ENCODE measurements around the gene MAU2. TPM values are rescaled to one million over a fixed set of nuclear protein-coding genes. Genes with fewer than 3 reads are reported as not detected.
"Not testable (repeated sequence)": the region's sequence is repeated elsewhere in the genome, so short reads cannot be mapped to it uniquely, and the experiment has no call there.

Gene MAU2
- total RNA-seq, 1 donor from 2014 or later, result 31.8 TPM

DNA sequence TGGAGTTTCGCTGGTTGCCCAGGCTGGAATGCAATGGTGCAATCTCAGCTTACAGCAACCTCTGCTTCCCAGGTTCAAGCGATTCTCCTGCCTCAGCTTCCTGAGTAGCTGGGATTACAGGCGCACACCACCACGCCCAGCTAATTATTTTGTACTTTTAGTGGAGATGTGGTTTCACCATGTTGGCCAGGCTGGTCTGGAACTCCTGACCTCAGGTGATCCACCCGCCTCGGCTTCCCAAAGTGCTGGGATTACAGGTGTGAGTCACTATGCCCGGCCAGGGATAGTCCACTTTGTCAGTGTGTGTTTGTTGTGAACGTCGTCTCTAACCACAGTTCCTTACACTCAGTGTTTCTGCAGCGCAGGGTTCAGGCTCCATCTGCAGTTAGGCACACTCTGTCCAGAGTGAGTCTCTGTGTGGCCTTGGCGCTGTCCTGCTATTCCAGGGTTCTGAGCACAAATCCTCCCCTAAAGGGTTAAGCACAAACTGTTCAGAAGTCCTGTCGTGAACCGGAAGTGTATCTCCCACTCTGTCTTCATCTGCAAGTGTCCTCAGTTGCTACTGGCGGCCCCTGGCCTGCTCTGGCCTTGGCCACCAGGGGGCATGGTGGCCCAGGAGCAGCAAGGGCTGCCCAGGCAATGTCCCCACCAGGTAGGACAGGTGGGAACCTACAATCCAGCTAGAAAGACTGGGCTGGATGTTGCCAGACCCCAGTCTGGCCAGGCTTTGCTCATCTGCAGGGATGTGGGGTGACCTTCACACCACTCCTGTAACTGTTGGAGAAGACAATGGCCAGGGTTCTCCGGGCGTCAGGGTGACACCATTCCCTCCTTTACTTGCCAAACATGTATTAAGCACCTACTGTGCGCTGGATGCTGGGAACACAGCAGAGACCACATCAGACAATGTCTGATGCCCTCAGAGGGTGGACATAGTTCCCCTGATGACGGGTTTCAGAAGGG lies 46.1 kb downstream of the MAU2 start:
- intact Hi-C loops (cut with DNase I), result loop anchor here (1.0 to 2.0 kb wide), 2 partner anchors 40 to 124 kb away; no protein-coding TSS in a partner anchor
- ATAC-seq (peak; percentile 78), DNase-seq (ENCODE audit: missing footprints) (peak; percentile 84)

DNA sequence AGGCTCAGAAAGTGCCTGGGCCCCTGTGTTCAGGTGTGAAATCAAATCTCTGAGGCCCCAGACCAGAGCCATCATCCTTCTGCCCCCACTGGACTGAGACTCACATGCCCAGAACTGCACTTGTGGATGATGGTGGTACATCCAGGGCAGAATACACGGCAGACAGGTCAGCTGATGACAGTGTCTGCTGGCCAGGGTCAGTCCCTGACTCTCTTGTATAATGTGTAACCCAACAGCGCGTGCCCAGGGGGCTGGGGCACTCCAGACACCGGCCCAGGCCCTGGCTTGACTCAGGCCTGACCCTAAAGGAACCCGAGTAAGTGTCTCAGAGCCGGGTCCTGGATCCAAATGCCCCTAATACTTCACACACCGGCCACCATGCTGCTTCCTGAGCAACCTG lies 47.5 kb downstream of the MAU2 start:
- intact Hi-C loops (cut with DNase I), result no loop called here
- DNase-seq (ENCODE audit: missing footprints), result peak; percentile 8
- no peak for ATAC-seq

DNA sequence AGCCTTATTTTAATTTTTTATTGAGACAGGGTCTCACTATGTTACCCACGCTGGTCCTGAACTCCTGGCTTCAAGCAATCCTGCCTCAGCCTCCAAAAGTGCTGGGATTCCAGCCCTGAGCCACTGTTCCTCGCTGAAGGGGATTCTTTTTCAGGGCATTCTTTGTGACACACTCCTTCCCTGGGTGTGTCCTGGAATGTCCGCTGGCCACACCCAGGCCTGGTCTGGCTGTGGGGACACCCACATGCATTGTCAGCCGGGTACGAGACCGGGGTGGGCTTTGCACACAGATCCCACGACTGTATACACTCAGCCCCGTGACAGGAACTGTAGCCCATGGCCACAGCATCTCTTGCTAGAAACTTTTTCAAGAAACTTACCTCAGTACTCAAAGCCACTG lies 50.4 kb downstream of the MAU2 start:
- ATAC-seq (no peak), DNase-seq (ENCODE audit: missing footprints) (peak; percentile 32)
- intact Hi-C loops (cut with DNase I), result no loop called here

DNA sequence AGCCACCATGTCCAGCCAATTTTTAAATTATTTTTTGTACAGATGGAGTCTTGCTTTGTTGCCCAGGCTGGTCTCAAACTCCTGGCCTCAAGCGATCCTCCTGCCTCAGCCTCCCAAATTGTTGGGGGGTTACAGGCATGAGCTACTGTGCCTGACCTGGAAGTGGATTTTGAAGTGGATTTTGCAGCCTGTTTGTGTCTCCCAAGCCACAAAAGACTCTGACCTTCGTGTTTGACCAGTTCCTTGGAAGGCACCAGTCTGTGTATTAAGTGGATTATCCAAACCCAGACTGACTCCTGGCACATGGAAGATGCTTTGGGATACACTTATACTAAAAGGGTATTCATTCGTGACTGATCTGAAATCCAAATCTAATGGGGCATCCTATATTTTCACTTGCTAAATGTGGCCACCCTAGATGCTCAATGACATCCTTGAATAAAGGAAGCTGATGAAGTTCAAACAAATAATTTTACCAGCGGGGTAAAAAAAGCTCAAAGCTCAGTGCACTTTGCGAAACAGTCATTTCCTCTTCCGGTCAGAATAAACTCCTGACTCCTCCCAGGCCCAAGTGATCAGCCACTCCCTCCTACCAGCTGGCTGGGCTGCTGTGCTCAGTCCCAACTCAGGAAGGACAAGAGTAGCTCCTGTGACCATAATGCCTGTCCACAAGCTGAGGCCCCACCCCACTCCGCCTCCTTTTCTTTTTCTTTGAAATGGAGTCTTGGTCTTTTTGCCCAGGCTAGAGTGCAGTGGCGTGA lies 52.2 kb downstream of the MAU2 start:
- DNase-seq (ENCODE audit: missing footprints), result peak; percentile 83
- intact Hi-C loops (cut with DNase I), result no loop called here
- ATAC-seq, result peak; percentile 87

DNA sequence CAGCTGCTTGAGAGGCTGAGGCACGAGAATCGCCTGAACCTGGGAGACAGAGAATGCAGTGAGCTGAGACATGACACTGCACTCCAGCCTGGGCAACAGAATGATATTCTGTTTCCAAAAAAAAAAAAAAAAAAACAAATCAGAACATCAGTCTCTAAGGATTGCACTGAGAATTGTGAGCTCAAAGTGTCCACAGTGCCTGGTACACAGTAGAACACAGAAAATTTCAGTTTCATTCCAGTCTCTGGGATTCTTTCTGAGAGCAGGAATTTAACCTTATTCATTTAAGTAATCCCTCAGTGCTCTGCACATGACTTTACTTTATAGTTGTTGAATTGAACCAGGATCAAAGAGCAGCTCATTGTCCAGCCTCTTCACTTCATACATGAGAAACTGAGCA lies 58.9 kb downstream of the MAU2 start:
- no peak for ATAC-seq
- no peak for DNase-seq (ENCODE audit: missing footprints)
- intact Hi-C loops (cut with DNase I), result no loop called here

DNA sequence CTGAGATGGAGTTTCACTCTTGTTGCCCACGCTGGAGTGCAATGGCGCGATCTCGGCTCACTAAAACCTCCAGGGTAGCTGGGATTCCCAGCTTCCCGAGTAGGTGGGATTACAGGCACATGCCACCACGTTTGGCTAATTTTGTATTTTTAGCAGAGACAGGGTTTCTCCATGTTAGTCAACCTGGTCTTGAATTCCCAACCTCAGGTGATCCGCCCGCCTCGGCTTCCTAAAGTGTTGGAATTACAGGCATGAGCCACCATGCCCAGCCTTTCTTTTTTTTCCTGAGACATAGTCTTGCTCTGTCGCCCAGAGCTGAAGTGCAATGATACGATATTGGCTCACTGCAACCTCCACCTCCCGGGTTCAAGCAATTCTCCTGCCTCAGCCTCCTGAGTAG lies 59.7 kb downstream of the MAU2 start:
- ATAC-seq; intact Hi-C loops (cut with DNase I): not testable (repeated sequence)
- peak; percentile 28 for DNase-seq (ENCODE audit: missing footprints)

DNA sequence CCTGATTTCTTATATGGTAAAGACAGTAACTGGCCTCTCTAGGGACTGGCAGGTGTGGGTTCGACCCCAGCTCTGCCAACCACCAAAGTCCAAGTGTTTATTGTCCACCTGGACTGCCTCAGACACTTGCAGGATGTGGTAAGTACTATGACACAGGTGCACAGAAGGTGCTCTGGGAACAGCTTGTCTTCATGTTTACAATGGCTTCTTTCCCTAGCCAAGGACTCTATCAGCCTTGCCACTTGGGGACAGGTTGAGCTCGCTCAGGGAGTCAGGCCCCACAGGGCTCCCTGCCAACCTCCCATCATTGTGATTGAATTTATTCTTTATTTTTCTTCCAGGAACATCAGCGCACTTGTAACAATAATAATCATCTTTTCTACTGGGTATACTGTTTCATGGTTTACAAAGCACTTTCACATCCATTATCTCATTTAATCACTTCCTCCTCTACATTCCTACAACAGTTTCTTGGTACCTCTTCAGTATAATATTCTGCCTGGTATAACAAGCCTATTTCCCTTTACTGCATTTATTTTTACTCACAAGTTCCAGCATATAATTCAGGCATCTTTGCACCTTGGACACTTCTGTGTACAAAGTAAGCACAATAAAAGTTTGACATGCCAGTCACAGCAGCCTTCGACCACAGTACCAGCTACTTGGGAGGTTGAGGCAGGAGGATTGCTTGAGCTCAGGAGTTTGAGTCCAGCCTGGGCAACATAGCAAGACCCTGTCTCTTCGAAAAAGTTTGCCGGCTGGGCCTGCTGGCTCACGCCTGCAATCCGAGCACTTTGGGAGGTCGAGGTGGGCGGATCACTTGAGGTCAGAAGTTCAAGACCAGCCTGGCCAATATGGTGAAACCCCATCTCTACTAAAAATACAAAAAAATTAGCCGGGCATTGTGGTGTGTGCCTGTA lies 60.6 kb downstream of the MAU2 start:
- peak; percentile 5 for DNase-seq (ENCODE audit: missing footprints)
- no peak for ATAC-seq
- intact Hi-C loops (cut with DNase I), result no loop called here

DNA sequence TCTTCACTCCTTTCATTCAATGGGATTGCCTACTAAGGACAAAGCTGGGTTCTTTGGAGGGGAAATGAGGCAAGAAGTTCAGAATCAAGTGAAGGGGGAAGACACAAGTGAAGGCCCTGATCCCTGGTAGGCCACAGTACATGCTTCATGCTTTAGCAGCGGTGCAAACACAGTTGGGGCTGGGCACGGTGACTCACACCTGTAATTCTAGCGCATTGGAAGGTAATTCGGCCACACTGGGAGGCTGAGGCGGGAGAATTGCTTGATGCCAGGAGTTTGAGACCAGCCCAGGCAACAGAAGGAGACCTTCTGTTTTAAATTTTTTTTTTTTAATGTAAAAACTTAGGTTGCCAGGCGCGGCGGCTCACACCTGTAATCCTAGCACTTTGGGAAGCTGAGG lies 61.5 kb downstream of the MAU2 start:
- no peak for ATAC-seq
- intact Hi-C loops (cut with DNase I), result no loop called here
- peak; percentile 25 for DNase-seq (ENCODE audit: missing footprints)

DNA sequence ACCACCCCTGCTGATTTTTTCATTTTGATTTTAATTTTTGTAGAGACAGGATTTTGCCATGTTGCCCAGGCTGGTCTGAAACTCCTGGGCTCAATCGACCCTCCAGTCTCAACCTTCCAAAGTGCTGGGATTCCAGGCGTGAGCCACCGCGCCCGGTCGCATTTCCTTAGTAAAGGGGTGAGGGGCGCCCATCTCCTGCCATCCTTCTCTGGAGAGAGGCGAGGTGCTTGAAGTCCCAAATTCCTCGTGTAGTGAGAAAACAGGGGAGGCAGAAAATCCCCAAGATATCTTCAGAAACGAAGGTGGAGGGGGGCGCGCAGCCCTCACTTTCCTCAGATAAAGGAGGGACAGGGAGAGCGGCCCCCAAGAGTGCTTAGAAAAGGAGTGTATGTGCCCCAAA lies 63.9 kb downstream of the MAU2 start:
- ATAC-seq (no peak), DNase-seq (ENCODE audit: missing footprints) (peak; percentile 11)
- intact Hi-C loops (cut with DNase I), result no loop called here

DNA sequence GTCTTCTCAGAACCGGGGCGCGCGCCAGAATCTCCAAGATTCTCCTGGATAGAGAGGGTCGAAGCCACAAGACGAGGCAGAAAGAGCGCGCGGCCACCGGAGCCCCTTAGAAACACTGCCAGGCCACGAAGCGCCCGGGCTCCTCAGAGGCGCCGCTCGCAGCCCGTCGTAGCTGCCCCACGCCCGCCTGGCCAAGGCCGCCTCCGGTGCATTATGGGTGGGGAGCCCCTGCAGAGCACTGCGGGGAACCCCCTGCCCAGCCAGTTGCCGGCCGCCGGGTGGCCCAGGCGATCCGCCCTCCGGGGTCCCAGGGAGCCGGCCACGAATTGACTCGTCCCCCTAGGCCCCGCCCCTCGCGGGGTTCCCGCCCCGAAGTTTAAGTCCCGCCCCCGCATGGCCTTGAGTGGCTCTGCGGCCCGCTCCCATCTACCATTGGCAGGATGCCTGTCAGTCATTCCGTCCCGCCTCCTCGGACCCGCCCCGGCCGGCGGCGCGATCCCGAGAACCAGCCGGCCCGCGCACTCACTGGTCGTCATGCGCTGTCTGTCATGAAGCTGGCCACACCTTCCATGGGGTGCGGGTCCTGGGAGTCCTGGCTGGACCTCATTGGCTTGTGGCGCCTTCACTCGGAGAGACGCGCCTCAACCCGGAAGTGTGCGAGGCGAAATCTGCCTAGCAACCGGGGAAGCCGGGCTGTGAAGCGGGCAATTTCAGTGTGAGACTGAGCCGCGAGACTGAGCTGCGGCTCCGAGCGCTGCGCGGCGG lies 64.7 kb downstream of the MAU2 start:
- intact Hi-C loops (cut with DNase I), result loop anchor here (1.0 kb wide), 1 partner anchor 20 kb away; the partner anchor contains the start of gene GATAD2A
- peak; percentile 98 for ATAC-seq
- peak; percentile 100 for DNase-seq (ENCODE audit: missing footprints)

DNA sequence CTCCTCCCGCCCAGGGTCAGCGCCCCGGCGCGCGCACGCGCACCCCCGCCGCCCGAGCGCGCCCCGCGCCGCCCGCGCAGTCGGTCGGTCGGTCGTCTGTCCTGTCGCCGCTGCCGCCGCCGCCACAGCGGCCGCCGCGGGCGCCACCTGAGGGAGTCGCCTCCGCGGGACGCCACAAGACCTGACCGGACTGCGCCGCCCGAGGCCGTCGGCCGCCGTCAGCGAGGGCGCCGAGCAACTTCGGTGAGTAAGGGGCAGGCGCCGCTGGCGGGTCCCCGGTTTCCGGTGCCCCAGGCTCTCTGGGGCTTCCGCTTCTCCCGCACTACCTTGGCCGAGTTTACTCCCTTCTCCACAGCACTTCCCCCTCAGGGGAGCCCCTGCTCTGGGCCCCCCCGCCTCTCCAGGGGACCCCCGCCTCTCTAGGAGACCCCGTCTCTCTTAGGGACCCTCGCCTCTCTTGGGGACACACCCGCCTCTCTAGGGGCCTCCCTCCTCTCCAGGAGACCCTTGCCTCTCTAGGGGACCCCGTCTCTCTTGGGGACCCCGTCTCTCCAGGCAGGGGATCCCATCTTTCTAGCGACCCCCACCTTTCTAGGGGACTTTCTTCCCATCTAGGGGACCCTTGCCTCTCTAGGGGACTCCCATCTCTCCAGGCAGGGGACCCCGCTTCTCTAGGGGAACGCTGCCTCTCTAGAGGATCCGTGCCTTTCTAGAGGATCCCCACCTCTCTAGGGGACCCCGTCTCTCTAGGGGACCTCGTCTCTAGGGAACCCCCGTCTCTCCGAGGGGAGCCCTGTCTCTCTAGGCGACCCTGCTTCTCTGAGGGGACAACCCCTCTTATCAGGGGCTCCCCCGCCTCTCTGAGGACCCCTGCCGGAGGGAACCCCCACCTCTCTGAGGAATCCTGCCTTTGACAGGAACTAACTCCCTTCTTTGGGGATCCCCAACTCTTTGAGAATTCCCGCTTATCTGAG lies 65.6 kb downstream of the MAU2 start:
- ATAC-seq, result no peak
- intact Hi-C loops (cut with DNase I), result loop anchor here (1.0 kb wide), 1 partner anchor 19 kb away; the partner anchor contains the start of gene GATAD2A
- peak; percentile 58 for DNase-seq (ENCODE audit: missing footprints)

DNA sequence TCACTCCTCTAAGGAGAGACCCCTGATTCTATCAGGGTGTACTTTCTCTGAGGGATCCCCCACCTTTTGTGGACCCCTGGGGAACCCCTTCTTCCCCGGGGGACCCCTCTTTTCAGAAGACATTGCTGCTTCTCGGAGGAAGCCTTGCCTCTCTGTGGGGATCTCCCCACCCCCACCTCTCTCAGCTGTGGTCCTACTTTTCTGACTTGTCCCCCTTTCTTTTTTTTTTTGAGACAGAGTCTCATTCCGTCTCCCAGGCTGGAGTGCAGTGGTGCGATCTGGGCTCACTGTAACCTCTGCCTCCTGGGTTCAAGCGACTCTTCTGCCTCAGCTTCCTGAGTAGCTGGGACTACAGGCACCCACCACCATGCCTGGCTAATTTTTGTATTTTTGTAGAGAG lies 66.5 kb downstream of the MAU2 start:
- no peak for ATAC-seq
- no peak for DNase-seq (ENCODE audit: missing footprints)
- intact Hi-C loops (cut with DNase I), result no loop called here

DNA sequence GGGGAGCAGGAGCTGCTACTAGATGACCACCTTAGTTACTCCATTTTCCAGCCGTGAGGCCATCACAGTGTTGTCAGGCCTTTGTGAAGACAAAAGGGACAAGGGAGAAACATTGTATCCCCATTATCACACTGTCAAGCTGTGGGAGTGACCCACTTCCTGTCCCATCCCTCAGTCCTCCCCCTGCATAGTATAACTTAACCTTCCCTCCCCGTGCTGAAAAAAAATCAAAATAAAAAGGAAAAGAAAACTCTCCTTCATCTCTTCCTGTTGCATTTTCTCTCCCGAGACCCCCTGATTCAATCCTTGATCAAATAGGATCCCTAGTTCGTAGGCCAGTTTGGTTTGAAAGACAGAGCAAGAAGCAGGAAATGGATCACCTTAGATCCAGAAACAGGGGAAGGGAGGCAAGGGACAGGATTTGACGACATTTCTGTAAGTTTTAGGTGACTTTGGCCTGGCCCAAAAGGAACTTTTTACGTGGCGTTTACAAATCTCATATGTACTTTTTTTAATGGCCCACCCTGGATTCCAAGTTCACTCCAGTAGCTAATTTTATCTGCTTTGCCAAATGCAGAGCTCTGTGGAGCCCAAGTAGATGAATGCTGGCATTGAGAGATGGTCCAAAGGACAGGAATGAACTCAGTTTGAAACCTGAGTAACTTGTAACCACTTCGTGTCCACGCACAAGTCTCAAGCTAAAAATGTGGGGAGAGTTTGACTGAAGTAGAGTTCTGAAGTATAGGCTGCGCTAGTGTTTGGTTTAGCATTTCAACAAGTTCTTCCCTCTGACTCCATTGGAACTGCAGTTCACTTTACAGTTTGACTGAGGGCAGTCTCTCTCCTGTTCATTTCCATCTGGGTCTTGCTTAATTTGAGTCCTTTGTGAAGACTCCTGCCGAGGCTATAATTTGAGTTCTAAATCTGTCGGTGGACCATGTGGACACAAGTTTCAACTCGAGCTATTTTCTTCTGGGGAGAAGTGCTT lies 68.2 kb downstream of the MAU2 start:
- DNase-seq (ENCODE audit: missing footprints) (peak; percentile 2), ATAC-seq (no peak)
- intact Hi-C loops (cut with DNase I), result no loop called here

DNA sequence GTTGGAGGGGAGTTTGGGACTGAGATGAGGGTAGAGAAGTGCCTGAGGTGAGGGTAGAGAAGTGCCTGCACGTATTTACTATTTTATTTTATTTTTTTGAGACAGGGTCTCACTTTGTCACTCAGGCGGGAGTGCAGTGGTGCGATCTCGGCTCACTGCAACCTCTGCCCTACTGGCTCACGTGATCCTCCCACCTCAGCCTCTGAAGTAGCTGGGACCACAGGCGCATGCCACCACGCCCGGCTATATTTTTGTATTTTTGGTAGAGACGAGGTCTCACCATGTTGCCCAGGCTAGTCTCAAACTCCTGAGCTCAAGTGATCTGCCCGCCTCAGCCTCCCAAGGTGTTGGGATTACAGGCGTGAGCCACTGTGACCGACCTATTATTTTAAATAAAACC lies 69.1 kb downstream of the MAU2 start:
- intact Hi-C loops (cut with DNase I); ATAC-seq: not testable (repeated sequence)
- DNase-seq (ENCODE audit: missing footprints), result peak; percentile 64

DNA sequence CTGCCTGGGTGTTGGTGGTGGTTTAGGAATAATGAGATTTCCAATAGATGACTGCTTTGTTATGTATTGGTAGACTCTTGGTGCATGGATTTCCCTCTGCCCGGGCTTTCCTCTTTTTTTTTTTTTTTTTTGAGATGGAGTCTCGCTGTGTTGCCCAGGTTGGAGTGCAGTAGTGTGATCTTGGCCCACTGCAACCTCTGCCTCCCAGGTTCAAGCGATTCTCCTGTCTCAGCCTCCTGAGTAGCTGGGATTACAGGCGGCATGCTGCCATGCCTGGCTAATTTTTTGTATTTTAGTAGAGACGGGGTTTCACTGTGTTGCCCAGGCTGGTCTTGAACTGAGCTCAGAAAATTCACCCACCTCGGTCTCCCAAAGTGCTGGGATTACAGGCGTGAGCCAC lies 73.7 kb downstream of the MAU2 start:
- DNase-seq (ENCODE audit: missing footprints); ATAC-seq; intact Hi-C loops (cut with DNase I): not testable (repeated sequence)

Data from Right ventricle myocardium inferior (tissue), 1 donor.